Fibroblast of upper back skin (primary cell): ENCODE measurements around the gene GABARAP.
A peak's percentile ranks its signal among the peaks of the same experiment; 100 is the strongest.
"Not testable (repeated sequence)": the region's sequence is repeated elsewhere in the genome, so short reads cannot be mapped to it uniquely, and the experiment has no call there.

Source experiments
- DNase-seq: peaks from one replicate; pipeline ENCODE4 v3.0.0-alpha.2; 2013

Gene GABARAP

DNA sequence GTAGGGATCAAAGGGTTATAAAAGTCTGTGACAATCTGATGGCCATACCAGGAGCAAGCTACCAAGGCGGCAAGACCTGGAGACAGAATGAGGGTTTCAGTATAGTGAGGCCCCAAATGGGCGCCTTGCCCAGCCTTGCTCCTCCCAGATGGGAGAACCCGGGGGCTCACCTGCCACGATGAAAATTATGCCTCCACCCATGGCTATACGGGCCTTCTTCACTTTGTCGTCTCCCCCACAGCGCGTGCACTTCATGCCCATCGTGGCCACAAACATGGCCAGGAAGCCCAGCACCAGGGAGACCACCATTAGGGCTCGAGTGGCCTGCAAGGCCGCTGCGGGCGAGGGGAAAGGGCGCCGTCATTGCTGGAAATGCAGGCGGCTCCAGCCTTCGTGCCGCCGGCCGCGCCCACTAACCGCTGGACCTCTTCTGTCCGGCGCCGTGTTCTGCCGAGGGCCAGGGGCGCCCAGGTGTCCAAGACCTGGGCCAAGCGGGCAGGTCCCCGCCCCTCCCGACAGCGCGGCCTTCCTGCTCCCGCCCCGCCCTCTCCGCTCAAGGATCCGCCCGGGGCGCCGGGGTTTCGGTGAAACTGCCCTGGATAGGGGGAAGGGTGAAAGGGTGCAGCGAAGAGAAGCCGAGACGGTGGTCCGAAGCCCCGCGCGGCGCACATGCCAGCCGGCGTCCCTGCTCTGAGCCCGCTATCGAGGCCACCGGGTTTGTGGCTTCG lies 18.6 kb upstream of the GABARAP start:
- DNase-seq: no peak

DNA sequence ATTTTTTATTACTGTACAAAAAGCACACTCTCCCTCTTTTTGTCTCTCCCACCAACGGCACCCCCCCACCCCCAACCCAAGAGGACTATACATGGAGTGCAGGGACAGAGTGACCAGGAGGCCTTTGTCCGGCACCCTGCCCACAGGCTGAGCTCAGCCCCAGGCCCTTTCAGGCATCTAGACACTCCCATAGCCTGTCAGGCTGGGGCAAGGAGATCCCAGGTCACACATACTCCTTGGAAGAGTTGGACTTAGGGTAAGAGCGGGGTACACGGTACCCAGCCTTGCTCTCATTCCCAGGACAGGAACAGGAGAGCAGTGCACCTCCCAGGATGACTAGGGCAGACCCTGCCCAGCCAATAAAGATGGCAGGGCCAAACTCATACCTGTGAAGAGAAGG lies 17.9 kb upstream of the GABARAP start:
- DNase-seq: no peak

DNA sequence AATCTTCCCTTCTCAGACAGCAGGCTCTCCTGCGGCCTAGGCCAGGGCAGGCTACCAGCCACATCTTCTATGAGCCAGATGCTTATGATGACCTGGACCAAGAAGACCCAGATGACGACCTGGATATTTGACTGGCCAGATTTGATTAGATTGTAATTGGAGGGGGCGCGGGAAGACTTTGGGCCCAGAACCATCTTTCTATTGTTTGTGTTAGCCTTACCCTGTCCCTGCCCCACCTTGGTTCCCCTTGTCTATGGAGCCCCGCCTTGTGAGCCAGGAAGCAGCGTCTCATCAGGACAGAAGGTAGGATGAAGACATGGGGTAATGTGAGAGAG lies 17.3 kb upstream of the GABARAP start:
- DNase-seq: no peak

DNA sequence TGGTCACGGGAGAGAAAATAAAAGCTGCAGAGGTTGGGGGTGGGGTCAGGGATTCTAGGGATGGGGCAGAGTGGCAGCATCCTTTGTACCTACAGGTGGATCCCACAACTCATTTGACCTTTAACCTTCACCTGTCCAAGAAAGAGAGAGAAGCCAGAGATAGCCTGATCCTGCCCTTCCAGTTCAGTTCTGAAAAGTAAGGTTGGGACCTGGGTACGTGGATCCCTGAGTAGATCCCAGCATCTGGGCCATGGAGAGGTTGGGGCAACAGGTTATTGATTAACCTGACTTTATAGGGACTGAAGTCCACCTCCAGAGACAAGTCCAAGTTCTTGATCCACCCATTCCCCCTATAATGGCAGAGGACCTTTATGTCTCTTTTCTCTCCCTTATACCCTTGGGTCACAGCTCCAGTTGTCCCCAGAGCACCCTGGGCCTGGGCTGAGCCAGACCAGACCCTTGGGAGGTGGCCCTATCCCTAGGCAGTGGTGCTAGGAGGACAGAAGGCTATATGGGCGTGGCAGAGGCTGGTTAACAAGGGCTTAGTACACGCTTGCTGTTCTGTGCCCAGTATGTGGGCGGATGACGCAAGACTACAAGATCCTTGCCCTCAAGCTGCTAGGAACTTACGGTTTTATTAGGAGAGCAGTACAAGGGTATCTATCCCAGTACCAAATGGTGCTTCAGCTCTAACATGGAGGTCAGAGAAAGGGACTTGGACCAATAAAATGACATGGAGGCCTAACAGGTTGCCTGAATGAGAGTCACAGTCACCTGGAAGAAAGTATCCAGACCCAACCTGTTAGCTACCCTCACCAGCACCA lies 16.7 kb upstream of the GABARAP start:
- DNase-seq: no peak

DNA sequence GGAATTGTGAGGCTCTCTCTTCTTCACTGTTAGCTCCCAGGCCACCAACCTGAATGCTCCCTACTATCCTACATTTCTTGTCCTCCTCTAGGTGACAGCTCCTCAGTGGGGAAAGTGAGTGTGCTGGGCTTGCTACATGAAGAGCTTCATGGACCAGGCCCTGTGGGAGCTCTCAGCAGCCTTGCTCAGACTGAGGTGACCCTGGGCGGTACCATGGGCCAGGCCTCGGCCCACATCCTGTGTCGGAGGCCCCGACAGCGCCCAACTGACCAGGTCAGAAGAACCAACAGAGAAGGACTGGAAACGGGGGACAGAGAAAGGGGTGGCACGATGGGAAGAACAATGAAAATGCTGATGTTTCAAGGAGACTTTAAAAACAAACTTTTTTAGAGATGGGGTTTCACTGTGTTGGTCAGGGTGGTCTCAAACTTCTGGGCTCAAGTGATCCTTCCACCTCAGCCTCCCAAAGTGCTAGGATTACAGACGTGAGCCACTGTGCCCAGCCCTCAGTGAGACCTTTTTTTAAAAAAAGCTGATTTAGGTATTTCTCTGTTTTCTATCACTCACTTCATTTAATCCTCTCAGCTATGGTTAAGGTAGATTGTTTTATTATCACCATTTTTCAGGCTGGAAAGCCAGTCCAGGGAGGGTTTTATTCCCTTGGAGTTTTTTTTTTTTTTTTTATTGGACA lies 14.7 kb upstream of the GABARAP start:
- no peak for DNase-seq

DNA sequence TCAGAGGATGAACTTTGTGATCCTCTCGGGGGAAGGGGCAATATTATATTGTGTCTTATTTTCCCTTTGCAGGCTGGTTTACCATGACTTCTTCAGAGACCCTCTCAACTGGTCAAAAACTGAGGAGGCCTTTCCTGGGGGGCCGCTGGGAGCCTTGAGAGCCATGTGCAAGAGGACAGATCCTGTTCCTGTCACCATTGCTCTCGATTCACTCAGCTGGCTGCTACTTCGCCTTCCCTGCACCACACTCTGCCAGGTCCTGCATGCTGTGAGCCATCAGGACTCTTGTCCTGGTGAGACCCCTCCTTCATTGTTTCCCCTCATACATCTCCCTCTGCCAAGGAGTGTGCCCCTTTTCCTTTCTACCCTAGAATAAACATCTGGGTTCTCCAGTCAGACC lies 12.3 kb upstream of the GABARAP start:
- no peak for DNase-seq

DNA sequence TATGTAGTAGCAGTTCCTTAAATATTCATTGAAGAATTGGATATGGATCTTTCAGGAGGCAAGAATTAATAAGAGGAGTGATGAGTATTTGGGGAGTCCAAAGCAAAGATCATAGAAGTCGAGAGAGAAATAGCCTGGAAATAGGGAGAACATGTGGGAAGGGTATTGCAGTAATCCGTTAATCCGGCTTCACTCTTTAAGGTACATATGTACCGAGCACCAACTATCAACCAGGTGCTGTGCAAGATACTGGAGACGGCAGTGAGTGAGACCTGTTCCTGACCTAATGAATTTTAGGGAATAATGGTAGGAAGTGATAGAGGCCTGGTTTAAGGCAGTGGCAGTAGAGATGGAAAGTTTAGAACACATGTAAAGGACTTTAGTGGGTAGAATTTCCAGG lies 10.8 kb upstream of the GABARAP start:
- no peak for DNase-seq

DNA sequence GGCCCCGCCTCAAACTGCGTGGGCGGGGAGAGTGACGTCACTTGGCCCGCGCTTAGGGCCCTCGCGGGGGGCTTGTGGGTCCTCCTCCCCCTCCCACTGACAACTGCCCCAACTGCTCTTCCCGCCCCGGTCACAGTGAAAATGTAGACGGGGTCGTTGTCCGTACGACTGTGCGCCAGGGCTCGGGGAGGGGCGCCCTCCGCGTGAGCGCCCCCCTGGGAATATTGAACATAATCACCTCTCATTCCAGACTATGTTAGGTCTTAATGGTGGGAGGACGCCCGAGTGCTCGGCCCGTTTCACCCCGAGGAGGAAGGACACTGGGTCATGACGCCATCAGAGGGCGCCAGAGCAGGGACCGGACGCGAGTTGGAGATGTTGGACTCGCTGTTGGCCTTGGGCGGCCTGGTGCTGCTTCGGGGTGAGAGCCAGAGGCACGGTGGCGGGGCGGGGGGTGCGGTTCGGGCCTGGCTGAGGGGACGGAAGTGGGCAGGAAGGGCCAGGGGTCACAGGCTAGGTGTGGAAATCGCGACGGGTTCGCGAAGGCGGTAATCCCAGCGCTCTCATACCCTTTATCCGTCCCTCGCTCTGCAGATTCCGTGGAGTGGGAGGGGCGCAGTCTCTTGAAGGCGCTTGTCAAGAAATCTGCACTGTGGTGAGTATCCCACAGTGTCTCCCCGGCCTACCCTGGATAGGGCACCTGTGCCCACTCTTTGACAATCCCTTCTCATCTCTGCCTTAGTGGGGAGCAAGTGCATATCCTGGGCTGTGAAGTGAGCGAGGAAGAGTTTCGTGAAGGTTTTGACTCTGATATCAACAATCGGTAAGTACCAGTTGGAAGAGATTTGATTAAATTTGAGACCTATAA lies 10.2 kb upstream of the GABARAP start, which contains the start of gene ELP5:
Gene ELP5, plus strand, starts transcription at position 40 of the 868 bp plus-strand sequence. Its CDS starts 336 bp downstream, at position 376.
- DNase-seq: peak; percentile 95

DNA sequence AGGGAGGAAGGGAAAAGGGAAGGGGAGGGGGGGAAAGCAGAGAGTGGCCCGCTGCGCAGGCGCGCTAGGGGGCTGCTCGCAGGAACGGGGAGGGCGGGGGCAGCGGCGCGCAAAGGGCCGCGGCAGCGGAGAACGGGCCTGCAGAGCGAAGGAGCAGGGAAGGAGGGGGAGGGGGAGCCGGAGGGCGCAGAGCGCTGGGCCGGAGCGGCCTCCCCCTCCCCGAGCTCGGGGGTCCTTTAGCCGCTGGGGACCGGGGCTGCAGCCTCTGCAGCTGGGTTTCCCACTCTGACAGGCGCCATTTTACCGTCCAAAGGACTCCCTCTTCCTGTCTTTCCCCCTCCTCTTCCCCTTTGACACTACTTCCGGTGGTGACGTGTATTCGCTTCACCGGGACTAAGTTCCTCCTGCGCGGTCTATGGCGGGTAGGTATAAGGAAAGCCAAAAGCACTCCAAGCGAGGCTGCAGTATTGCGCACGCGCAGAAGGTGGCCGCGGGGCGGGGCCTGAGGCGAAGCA lies 9.5 kb upstream of the GABARAP start, which contains the start of gene CTDNEP1:
Gene CTDNEP1, minus strand, starts transcription at position 74 of the 515 bp plus-strand sequence. CDS start 438 bp downstream, outside the sequence.
- peak; percentile 100 for DNase-seq

DNA sequence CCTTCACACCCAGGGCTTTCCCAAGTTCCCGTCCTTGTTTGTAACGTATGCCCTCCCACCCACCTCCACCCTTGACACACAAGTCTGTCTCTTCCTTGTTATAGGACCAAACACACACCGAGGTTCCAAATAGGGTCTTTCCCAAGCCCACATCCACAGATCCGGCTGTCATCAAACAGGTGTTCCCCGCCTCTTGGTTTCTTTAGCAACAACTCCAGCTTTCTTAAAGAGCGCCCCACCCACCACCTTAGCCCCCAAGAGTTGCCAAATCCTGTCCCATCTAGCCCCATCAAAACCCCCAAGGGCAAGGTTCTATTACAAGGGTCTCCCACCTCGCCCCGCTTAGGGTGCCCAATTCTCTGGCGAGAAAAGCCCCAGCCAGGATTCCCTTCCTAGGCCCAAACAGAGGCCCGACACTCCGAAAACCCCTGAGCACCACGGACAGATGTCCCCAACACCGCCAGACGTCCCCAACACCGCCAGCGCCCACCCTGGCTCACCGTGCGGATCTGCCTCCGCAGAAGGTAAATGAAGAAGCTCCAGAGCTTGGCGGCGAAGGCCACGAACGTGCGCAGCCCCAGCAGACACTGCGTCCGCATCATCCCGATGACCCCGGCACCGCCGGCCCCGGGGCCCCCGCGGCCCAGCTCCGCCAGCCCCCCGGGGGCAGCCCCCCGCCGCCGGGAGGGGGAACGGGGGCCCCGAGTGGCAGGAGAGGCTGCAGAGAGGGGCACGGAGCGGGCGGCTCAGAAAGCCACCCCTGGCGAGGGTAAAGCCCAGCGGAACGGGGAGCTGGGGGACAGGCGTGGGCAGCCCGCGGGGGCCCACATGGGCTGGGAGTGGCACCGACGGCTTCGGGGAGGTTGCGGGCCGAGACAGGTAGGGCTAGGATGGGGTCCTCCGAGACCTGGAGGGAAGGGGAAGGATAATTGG lies 8.7 kb upstream of the GABARAP start:
- DNase-seq: no peak

DNA sequence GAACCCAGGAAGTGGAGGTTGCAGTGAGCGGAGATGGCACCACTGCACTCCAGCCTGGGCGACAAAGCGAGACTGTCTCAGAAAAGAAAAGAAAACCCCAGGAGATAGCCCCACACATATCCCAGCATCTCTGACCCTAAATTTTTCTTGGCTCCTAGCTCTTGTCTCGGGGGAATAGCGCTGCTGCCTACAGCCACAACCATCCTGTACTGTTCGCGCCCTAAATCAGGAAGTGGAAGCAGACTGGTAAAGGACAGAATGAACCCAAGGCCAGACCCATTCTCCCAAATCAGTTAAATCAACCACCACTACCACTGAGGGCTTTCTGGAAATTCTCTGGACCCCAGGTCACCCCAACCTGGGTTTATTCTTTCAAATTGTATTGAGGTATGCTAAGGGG lies 7.6 kb upstream of the GABARAP start:
- DNase-seq: no peak

DNA sequence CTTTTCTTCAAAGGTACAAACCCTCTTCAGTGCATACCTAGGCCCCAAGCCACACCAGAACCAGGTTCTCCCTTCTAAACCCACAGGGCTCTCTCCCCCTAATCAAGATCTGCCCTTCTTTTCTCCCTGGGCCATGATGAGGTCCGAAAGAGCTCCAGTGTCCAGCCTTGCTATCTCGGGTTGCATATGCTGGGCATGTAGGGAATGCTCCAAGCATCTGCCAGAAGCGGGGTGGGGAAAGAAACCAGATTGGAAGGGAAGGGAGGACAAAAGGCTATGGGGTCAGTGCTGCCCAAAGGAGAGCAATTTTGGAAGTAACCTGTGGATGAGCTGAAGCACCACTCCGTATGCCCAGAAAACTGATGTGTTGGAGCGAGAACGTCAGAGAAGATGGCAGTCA lies 7.0 kb upstream of the GABARAP start:
- DNase-seq: no peak

DNA sequence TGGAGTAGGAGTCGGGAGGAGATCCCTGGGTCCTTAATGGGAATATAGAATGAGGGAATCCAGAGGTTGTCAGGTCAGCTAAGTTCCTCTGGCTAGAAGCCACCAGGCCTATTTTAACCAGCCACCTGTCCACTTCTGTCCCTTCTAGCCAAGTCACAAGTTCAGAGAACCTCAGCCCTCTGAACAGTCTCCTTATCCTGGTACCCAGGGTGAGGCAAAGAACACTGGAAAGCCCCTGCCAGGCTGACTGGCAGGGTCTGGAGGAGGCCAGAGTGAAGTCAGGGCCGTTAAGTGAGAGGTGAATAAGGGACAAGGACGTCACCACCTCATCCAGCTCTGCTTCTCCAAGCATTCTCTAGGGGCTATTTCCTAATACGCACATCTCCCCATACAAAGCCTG lies 6.5 kb upstream of the GABARAP start:
- no peak for DNase-seq

DNA sequence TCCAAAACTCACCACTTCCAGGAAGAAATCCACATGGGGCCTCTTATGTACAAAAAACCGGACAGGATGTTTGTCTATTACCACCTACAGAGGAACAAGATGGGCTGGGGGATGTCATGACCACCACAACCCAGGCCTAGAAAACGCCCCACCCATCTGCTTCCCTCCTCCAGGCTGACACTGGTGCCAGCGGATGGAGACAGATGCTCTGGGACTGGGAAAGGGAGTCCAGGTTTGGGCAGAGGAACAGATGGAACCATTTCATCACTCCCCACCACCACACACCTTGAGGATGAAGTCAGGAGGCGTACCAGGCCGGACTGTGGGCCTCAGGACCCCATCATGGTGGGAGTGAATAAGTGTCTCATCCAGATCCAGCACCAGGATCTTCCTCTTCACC lies 4.5 kb upstream of the GABARAP start:
- DNase-seq: no peak

DNA sequence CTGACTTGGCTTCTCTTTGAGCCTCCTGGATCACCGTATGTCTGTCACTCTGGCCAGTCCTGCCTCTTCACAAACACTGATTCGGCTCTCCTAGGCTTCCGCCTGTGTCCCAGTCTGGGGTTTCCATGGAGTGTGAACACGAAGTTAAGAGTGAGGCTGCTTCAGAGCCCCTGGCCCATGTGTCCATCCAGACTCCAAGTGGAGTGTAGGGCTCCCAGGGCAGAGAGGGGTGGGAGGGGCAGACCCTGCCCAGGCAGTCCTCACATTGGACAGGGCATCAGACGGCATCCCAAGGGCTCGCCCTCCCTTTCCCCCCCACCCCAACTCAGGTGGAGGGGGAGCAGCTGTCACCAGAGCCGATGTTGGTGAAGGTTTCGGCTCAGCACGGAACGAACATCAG lies 1.6 kb upstream of the GABARAP start:
- DNase-seq: not testable (repeated sequence)

DNA sequence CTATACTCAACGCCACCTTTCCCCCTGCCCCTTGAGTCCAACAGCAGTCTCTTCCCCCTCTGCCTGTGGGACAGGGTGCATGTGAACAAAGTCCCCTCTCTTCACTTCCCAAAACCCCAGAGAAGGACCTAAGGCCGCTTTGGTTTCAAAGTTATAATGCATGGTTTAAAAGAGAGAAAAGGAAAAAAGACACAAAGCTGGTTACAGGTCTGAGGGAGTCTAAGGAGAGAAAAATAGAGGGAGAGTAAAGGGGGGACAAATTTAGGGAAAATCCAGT lies 1.1 kb upstream of the GABARAP start:
- DNase-seq: no peak

DNA sequence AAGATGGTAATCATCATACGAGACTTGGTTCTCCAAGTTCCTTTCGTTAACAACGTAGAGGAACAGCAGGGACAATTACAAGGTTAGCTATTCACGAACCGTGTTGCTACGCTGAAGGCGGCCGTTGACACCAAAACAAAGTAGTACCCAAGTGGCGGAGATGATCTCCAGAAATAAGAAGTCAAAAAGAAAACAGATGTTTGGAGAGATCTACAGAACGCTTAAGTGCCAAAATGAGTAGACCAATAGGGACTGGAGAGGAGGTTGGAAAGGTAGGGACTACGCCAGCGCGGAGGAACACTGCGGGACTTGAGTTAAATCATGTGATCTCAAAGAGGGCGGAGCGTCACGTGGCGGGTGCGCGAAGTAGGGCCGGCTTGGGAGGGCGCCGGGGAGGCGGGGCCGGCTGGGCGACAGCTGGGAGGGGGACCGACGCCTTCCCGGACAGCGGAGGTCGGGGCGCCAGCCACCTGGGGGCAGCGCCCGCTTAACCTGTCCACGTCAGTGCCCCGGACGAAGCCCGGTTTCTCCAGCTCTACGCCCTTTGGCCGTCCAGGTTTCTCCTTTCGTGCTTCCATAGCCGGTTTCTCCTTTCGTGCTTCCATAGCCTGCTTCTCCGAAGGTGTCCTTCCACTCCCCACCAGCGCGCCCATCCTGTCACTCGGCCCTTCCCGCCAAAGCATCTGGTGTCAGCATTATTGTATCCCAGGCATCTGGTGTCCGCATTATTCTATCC lies 636 bp upstream of the GABARAP start:
- peak; percentile 95 for DNase-seq

DNA sequence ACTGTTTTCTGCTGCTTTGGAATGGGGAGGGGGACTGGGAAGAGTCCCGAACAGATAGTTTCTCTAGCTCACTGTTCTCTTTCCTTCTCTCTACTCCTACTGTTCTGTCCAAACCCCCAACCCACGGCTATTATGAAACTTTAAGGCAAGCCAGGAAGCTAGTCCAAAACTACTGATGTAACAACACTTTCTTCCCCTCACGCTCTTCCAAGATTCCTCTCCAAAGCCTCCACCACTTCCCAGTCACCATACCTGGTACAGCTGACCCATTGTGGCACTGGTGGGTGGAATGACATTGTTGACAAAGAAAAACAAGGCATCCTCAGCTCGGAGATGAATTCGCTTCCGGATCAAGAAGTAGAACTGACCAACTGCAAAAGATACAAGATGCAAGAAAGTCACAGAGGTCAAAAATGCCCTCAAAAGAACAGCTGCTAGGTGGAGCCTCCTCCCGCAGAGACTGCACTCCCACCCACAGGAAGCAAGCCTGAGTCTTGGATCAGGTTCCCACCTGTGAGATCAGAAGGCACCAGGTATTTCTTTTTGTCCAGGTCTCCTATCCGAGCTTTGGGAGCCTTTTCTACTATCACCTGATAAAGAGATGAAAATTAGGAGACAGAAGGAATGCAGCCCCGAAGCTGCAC lies 1.0 kb downstream of the GABARAP start:
- DNase-seq: no peak

DNA sequence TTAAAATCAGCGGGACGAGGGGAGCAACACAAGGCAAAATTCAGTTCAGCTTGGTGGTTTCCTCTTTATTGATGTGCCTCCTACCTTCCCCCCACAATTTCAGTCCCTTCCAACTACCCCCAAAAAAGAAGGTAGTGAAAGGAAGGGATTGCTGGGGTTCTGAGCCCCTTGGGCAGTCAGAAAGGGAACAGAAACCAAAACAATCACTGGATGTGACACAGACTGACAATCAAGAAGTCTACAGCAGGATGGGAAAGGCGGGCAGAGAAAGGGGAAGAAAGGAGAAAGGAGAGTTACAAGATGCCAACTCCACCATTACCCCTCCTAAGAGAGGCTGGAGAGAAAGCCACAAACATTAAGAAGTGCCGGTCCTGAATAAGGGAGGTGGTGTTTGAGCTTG lies 1.9 kb downstream of the GABARAP start:
- no peak for DNase-seq
